HepG2 (cell line): Measurements from ENCODE around the gene NTSR2. TPM values are rescaled to one million over a fixed set of nuclear protein-coding genes. Genes with fewer than 3 reads are reported as not detected.

Source experiments
- ATAC-seq: fragments of 200-7000 bp; cut with Tn5 transposase; 3 replicates; pipeline ENCODE4 v1.9.1; 2020; ENCODE audit warnings: mild to moderate bottlenecking, moderate library complexity
- BruUV-seq: library from RNA; stranded (reverse); fragments of 400-500 nt; replicated peaks from 2 replicates; lab custom pipeline; 2021; lab: Mats Ljungman, UMichigan
- CTCF ChIA-PET: fragments of 300-600 bp; formaldehyde crosslinking; extraction: SDS; loops from one replicate; lab custom pipeline; 2021; ENCODE audit warnings: low total read pairs, inconsistent platforms, low intra/inter-chr PET ratio; lab: Yijun Ruan, JAX
- POLR2A ChIA-PET: fragments of 350-600 bp; sonication (Branson Sonifier 250); formaldehyde crosslinking; loops from one replicate; lab custom pipeline; 2020; ENCODE audit warnings: antibody characterized with exemption, inconsistent platforms; lab: Yijun Ruan, JAX
- DNase-seq: peaks from one replicate; pipeline ENCODE4 v3.0.0-alpha.2; 2015; ENCODE audit warnings: low spot score
- FAIRE-seq: peaks from 3 replicates; lab custom pipeline; 2011; peaks lifted over from hg19 to GRCh38; lab: Jason Lieb, UNC
- H2AFZ ChIP-seq: one replicate; pipeline ENCODE4 v1.6.1; 2011; ENCODE audit warnings: low read length, inconsistent platforms
- H3K27ac ChIP-seq: fragments of 300-600 bp; 3 replicates; pipeline ENCODE4 v1.8.0; 2011; ENCODE audit warnings: mixed run types, mild to moderate bottlenecking, mixed read lengths, low read length, inconsistent platforms; ENCODE audit not compliant: insufficient read depth; ENCODE audit errors: extremely low read length
- H3K27me3 ChIP-seq, 2 experiments: fragments of 200-600 bp in 1 of 2; 2 replicates in 1 of 2; 3 replicates in 1 of 2; pipeline versions ENCODE4 v1.6.0 to v1.8.0; 2011; ENCODE audit warnings: low read length in 2 of 2, mild to moderate bottlenecking in 2 of 2, moderate library complexity in 2 of 2, inconsistent platforms in 1 of 2; ENCODE audit not compliant: insufficient read depth in 2 of 2, control insufficient read depth in 1 of 2
- H3K36me3 ChIP-seq, 2 experiments: fragments of 200-600 bp in 1 of 2; replicated peaks in 1 of 2; 2 replicates in 1 of 2; 3 replicates in 1 of 2; pipeline versions ENCODE4 v1.5.1 to v1.8.0; 2011; ENCODE audit warnings: low read length in 2 of 2, inconsistent platforms in 1 of 2; ENCODE audit not compliant: insufficient read depth in 2 of 2, control insufficient read depth in 1 of 2
- H3K4me1 ChIP-seq: 2 replicates; pipeline ENCODE4 v1.5.1; 2012; ENCODE audit warnings: low read length, inconsistent platforms; ENCODE audit not compliant: insufficient read depth
- H3K4me2 ChIP-seq: 2 replicates; pipeline ENCODE4 v1.6.0; 2011; ENCODE audit warnings: low read depth, low read length, inconsistent platforms
- H3K4me3 ChIP-seq, 3 experiments: fragments of 200-600 bp in 1 of 3; sonication (generic), shearing (Covaris generic) in 1 of 3; replicated peaks in 1 of 3; 2 replicates each; pipeline ENCODE4 v1.5.1; 2011 to 2016; ENCODE audit warnings: low read length in 3 of 3, inconsistent platforms in 2 of 3, low read depth in 2 of 3, mild to moderate bottlenecking in 2 of 3, control low read depth in 1 of 3, mixed read lengths in 1 of 3; ENCODE audit not compliant: insufficient read depth in 1 of 3
- H3K79me2 ChIP-seq: one replicate; pipeline ENCODE4 v1.6.1; 2011; ENCODE audit warnings: low read length, inconsistent platforms; ENCODE audit not compliant: insufficient read depth
- H3K9ac ChIP-seq: 2 replicates; pipeline ENCODE4 v1.6.0; 2011; ENCODE audit warnings: mild to moderate bottlenecking, low read depth, low read length, inconsistent platforms; ENCODE audit not compliant: insufficient read depth
- H3K9me3 ChIP-seq: 2 replicates; pipeline ENCODE4 v1.5.1; 2012; ENCODE audit warnings: mild to moderate bottlenecking, low read length
- H4K20me1 ChIP-seq: 2 replicates; pipeline ENCODE4 v1.6.0; 2011; ENCODE audit warnings: inconsistent platforms, mild to moderate bottlenecking, low read length, moderate library complexity; ENCODE audit not compliant: insufficient read depth
- AGO2 ChIP-seq: fragments of 200-400 bp; formaldehyde crosslinking; optimal IDR thresholded peaks from 2 replicates; pipeline ENCODE3; 2017; ENCODE audit warnings: mild to moderate bottlenecking, low read depth, low read length, moderate library complexity
- ATM ChIP-seq: fragments of 450-650 bp; IDR thresholded peaks from 2 replicates; pipeline ENCODE4 v1.7.1; 2017; ENCODE audit warnings: mild to moderate bottlenecking, borderline replicate concordance
- DMTF1 ChIP-seq: sonication (generic); formaldehyde crosslinking; IDR thresholded peaks from 2 replicates; pipeline ENCODE4 v1.4.0; 2020; ENCODE audit warnings: mild to moderate bottlenecking, missing genetic modification reagents
- HHEX ChIP-seq: IDR thresholded peaks from 2 replicates; pipeline ENCODE4 v1.6.1; 2016; ENCODE audit warnings: control low read depth
- HMGA1 ChIP-seq: sonication (generic); formaldehyde crosslinking; conservative IDR thresholded peaks from 2 replicates; pipeline ENCODE4 v1.4.0; 2020; ENCODE audit warnings: missing genetic modification reagents
- IRF1 ChIP-seq: sonication (generic); formaldehyde crosslinking; IDR thresholded peaks from 2 replicates; pipeline ENCODE4 v1.4.0; 2020; ENCODE audit warnings: low read depth, mild to moderate bottlenecking, missing genetic modification reagents
- JARID2 ChIP-seq: sonication (generic); formaldehyde crosslinking; IDR thresholded peaks from 2 replicates; pipeline ENCODE4 v1.8.1; 2023; ENCODE audit warnings: missing genetic modification reagents, inconsistent platforms; ENCODE audit not compliant: insufficient replicate concordance
- KAT8 ChIP-seq: IDR thresholded peaks from 2 replicates; pipeline ENCODE4 v1.6.1; 2016; ENCODE audit warnings: missing genetic modification reagents, missing compliant biosample characterization
- KLF13 ChIP-seq: sonication (generic); formaldehyde crosslinking; IDR thresholded peaks from 2 replicates; pipeline ENCODE4 v1.4.0; 2020; ENCODE audit warnings: mild to moderate bottlenecking, missing genetic modification reagents
- RORA ChIP-seq: sonication (generic); formaldehyde crosslinking; IDR thresholded peaks from 2 replicates; pipeline ENCODE4 v1.5.0; 2020; ENCODE audit warnings: mild to moderate bottlenecking, missing genetic modification reagents, moderate library complexity
- SALL2 ChIP-seq: sonication (generic); formaldehyde crosslinking; IDR thresholded peaks from 2 replicates; pipeline ENCODE4 v1.8.1; 2023; ENCODE audit warnings: mild to moderate bottlenecking, missing genetic modification reagents, inconsistent platforms
- SKI ChIP-seq: fragments of 450-650 bp; IDR thresholded peaks from one replicate; pipeline ENCODE4 v1.6.1; 2018; ENCODE audit warnings: mild to moderate bottlenecking; ENCODE audit not compliant: partially characterized antibody
- SNRNP70 ChIP-seq: fragments of 200-400 bp; formaldehyde crosslinking; IDR thresholded peaks from 2 replicates; pipeline ENCODE4 v1.6.1; 2017; ENCODE audit warnings: mild to moderate bottlenecking, low read depth, low read length, moderate library complexity
- SP1 ChIP-seq, 2 experiments: fragments of 450-650 bp in 1 of 2; sonication (generic) in 1 of 2; formaldehyde crosslinking in 1 of 2; IDR thresholded peaks; 2 replicates each; pipeline versions ENCODE4 v1.4.0 to v1.6.1; 2016 to 2020; ENCODE audit warnings: missing genetic modification reagents in 1 of 2
- ZBED4 ChIP-seq: sonication (generic); formaldehyde crosslinking; IDR thresholded peaks from 2 replicates; pipeline ENCODE4 v1.4.0; 2020; ENCODE audit warnings: missing genetic modification reagents, borderline replicate concordance
- ZNF468 ChIP-seq: sonication (generic); formaldehyde crosslinking; IDR thresholded peaks from 2 replicates; pipeline ENCODE4 v1.8.0; 2022; ENCODE audit warnings: mild to moderate bottlenecking, moderate library complexity, missing genetic modification reagents
- ZNF567 ChIP-seq: sonication (generic); formaldehyde crosslinking; IDR thresholded peaks from 2 replicates; pipeline ENCODE4 v1.8.1; 2023; ENCODE audit warnings: mild to moderate bottlenecking, missing genetic modification reagents, borderline replicate concordance
- WGBS: methylation state at CpG from one replicate; pipeline ENCODE4 v1.1.6; 2017; ENCODE audit warnings: low lambda C conversion rate; 5-methylcytosine and 5-hydroxymethylcytosine counted together
- in situ Hi-C: cut with HindIII; loops from 2 replicates; pipeline ENCODE4 v1.10.0; 2017; ENCODE audit warnings: low pct_unique_long_range_greater_than_20kb; ENCODE audit not compliant: extremely low pct_ligation_motif_present
- intact Hi-C: fragments of 100-400 bp; cut with micrococcal nuclease; formaldehyde crosslinking; loops from one replicate; pipeline ENCODE4 v1.10.0; 2022; ENCODE audit not compliant: unreplicated experiment
- polyA plus RNA-seq, 8 experiments: library from polyadenylated mRNA; depleted of rRNA in 3 of 8; stranded (reverse) in 7 of 8; unstranded in 1 of 8; fragments of >200 nt; fragmentation: Illumina TruSeq in 4 of 8; extraction: Trizol in 4 of 8; gene quantifications; 2 replicates each; pipeline versions ENCODE4 v1.2.1 to v1.2.3, GENCODE V29; 2011 to 2016; ENCODE audit warnings: low read depth in 4 of 8, missing spikeins in 1 of 8, mixed read lengths in 1 of 8; ENCODE audit not compliant: insufficient read depth in 1 of 8
- total RNA-seq, 5 experiments: library from RNA; depleted of rRNA; stranded (reverse); fragments of >200 nt; fragmentation: Illumina TruSeq; extraction: Trizol; gene quantifications; 2 replicates each; pipeline ENCODE4 v1.2.3, GENCODE V29; 2016; ENCODE audit warnings: low read depth in 1 of 5

NTSR2 gene
- total and polyA plus RNA-seq, 2 of the 13 experiments (the other 11 are each of a cell fraction or from before 2014, with no cell fraction given): not detected

- intact Hi-C loops: no loop called here
- 50% methylated on average over 1 of the region's 1 CpG for WGBS
- FAIRE-seq (no peak), DNase-seq (no peak), ATAC-seq (no peak)
- Histone ChIP-seq H3K79me2 (no peaks in the 10 kb centered on the region), H3K9ac (no peak overlapping the region), H3K4me3 (no peak overlapping the region), H3K9me3 (no peaks in the 10 kb centered on the region), H3K4me2 (no peak overlapping the region), H3K36me3 (no peaks in the 10 kb centered on the region), H3K4me1 (peaks cover 10% of the 10 kb centered on the region), H3K27me3 (peaks cover 7 to 31% of the 10 kb centered on the region in 2 experiments; a peak in 3 of 5 replicates), H3K27ac (no peak overlapping the region), H4K20me1 (no peaks in the 10 kb centered on the region), H2AFZ (no peak overlapping the region)
- no TSS peak for BruUV-seq
- ChIA-PET POLR2A (no interaction called here), CTCF (no interaction called here)
- in situ Hi-C loops: no loop called here
- TF ChIP-seq ZNF567 (no peak), ZBED4 (CRISPR knock-in tag) (no peak), SP1 (IDR thresholded peaks at IDR 0.05) (no peak), SP1 (CRISPR knock-in tag; IDR thresholded peaks at IDR 0.05) (no peak), ATM (no peak), SKI (no peak), AGO2 (no peak), SNRNP70 (no peak), KAT8 (no peak), RORA (CRISPR knock-in tag) (no peak), JARID2 (CRISPR knock-in tag) (no peak), SALL2 (CRISPR knock-in tag) (no peak), ZNF468 (CRISPR knock-in tag) (no peak), HHEX (no peak), DMTF1 (no peak), KLF13 (CRISPR knock-in tag) (no peak), HMGA1 (CRISPR knock-in tag) (no peak), IRF1 (no peak)
Observed at GRCh38 chr2:11711354-11711716, 41.3 kb upstream of the NTSR2 start.
